GM19397 (cell line): ENCODE data around the gene FOXG1.

Experiments used
- ATAC-seq: cut with Tn5 transposase; IDR thresholded peaks from one replicate; pipeline ENCODE4 v1.9.1; 2021; ENCODE audit warnings: mild to moderate bottlenecking, moderate library complexity; ENCODE audit not compliant: unreplicated experiment

FOXG1 gene

DNA sequence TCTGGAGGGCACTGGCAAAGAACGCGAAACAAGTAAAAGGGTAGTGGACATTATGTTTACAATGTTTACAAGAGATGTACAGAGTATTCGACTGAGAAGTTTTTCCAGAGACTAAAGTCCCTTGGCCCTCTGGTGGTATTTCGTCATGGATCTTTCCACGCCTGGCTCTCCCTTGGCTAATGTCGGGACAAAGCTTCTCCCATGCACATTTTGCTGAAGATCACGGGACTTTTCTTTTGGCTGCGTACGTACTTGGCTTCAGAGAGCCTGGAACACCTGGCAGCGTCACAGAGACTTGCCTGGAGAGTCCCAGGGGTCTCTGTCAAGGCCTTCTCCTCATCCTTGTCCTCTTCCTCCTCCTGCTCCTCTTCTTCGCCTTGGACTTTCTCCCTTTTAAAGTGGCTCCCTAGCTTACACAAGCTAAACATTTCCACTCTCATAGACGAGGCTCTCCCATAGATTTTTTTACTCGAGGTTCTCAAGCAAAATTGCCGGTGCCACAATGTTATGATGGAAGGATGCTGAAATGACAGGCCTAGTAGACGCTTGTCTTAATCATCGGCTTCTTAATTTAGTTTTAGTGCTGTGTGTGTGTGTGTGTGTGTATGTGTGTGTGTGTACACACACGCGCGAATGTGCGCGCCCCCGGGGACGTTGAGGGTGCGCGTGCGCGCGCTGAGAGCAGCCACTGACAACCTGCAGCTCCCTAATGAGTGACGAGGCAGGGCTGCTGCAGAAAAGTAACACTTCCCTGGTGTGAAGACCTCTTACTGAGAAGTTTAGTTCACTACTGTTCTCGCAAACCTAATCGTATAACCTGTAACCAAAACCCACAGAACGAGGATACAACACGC is 4.9 kb upstream of the FOXG1 start:
- ATAC-seq, result no peak

DNA sequence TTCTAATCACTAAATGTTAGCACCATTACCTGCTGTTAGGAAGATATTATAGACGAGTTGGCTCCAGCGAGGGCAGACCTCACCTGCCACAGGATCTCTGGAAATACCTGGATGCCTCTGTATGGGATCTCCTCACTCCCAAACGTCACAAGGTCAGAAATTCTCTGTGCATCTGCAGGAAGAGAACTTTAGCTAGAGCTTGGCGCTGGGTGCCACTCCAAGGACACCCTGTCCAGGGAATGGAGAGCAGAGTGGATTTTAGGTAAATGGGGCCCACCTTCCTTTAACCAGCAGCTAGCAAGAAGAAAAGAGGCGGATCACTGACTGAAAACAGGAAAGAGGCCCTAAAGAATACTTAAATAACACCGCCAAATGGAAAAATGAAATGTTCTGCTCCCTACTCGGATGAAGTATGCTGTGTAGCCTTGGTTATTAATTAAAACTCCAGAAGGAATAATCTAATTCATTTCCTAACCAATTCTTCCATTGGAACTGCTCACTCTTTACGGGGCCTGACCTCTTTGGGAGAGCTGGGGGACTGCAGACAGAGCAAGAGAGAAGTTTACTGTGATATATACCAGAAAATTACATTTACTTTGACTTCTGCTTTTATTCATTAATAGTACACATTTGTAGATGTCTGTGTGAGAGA is 4.2 kb upstream of the FOXG1 start:
- no peak for ATAC-seq

DNA sequence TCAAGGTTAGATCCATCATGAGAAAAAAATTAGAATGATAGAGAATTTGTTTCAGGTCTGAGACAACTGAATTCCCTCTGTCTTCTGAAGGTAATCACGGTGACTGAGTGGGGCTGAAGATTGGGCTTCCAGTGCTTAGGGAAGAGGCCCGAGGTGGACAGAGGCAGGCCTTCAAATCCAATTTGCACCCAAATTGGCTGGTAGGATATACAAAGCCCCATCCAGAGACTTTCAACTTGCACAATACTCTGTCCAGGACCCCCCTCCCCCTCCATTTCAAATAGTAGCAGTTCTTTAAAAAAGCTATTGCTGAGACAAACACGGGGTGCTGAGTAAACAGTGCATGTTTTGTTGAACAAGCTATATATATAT is 3.6 kb upstream of the FOXG1 start:
- no peak for ATAC-seq

GRCh38 chr14:28763751-28764256 is 2.8 kb upstream of the FOXG1 start:
- no peak for ATAC-seq

GRCh38 chr14:28764257-28765160 is 2.1 kb upstream of the FOXG1 start:
- ATAC-seq, result no peak

DNA sequence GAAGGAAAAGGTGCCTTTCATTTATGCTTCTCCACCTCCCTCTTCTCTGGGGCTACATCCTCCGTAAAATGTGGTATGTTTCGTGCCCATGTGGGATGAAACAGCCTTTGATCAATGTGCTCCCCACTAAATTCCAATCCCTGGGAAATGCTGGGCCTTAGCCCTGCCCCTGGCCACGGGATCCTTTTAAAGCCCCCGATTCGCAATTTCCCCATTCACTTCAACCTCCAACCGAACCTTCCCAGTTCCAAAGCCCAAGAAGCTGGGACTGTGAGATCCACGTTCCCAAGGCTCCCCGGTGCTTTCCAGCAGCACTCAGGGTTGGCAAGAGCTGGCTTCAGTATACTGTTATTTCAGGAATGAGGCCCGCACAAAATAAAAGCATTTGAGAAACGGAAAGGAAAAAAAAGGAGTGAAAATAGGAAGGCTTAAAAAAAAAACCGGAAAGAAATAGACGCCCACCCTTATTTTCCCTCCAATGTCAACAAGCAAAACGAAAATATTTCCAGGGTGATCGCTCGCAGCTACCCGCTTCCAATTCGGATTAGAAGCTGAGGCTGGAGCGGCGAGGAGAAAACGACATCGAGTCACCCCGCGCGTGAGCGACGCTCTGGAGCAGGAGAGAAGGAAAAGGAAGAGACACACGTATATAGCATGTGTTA is 1.3 kb upstream of the FOXG1 start:
- ATAC-seq, result no peak

DNA sequence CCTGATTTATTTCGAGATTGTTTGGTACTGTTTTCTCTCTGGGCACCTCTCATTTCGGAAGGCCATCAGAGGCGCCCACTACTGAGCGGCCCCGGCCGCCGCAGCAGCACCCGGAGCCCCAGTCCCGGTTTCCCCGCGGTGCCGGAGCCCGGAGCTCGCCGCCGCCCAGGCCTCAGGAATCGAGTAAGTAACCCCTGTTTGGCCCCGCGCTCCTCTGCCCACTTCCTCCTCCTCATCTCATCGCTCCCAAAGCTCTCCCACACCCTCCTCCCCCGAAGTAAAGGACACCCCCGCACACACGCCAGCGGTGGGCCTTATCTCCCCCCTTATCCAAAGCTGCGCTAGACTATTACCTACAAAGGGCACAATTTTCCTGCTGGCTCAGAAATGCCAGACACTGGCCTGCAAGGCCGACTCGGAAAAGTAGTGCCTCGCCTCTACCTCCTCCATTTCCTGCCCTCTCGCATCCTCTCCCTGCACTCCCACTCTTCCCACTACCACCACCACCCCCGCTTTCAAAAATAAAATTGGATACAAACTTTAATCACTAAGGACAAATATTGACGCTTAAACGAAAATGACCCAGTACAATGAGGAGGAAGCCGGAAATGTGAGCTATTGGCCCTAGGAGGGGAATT is 637 bp upstream of the FOXG1 start:
- no peak for ATAC-seq

DNA sequence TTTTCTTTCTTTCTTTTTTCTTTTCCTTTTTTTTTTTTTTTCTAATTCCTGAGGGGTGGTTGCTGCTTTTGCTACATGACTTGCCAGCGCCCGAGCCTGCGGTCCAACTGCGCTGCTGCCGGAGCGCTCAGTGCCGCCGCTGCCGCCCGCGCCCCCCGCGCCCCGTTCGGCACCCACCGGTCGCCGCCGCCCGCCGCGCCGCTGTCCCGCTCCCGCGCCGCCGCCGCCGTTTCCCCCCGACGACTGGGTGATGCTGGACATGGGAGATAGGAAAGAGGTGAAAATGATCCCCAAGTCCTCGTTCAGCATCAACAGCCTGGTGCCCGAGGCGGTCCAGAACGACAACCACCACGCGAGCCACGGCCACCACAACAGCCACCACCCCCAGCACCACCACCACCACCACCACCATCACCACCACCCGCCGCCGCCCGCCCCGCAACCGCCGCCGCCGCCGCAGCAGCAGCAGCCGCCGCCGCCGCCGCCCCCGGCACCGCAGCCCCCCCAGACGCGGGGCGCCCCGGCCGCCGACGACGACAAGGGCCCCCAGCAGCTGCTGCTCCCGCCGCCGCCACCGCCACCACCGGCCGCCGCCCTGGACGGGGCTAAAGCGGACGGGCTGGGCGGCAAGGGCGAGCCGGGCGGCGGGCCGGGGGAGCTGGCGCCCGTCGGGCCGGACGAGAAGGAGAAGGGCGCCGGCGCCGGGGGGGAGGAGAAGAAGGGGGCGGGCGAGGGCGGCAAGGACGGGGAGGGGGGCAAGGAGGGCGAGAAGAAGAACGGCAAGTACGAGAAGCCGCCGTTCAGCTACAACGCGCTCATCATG is 654 bp downstream of the FOXG1 start:
- no peak for ATAC-seq

GRCh38 chr14:28767853-28768741 is 1.5 kb downstream of the FOXG1 start:
- ATAC-seq, result no peak

- no peak for ATAC-seq
Observed at GRCh38 chr14:28769276-28769880, 2.8 kb downstream of the FOXG1 start.

DNA sequence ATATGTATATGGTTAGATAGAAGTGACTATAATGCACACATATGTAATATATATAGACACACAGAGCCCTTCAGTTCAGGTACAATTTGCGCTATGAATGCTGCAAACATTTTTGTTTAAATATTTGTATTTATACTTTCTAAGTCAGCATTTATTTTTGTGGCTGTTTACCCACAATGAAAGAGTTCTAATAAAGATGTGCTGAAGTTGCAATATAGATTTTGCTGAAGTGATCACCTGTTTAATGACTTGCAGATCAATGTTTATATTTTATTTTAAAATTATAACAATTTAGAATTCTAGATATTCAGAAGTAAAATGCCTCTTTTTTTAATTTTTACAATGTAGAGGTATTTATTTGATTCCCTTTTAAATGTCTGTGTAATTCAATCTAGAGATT is 3.5 kb downstream of the FOXG1 start:
- ATAC-seq, result no peak

GRCh38 chr14:28770630-28771029 is 4.0 kb downstream of the FOXG1 start:
- no peak for ATAC-seq

DNA sequence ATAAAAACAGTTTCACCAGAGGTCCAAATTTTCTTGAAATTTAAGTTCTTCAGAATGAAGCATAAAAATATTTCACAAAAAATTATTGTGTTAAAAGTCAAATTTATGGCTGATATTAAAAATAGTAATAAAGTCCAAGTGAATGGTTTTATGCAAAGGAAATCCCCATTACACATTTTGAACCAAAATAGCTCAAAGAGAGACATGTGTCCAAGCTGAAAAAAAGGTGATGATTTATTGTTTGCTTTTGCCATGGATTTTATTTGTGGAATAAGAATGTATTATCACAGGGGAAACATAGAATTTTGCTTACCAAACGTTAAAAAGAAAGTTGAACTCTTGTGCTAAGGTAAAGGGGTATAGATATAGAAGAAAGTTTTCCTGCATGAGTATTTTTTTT is 4.6 kb downstream of the FOXG1 start:
- ATAC-seq, result no peak

DNA sequence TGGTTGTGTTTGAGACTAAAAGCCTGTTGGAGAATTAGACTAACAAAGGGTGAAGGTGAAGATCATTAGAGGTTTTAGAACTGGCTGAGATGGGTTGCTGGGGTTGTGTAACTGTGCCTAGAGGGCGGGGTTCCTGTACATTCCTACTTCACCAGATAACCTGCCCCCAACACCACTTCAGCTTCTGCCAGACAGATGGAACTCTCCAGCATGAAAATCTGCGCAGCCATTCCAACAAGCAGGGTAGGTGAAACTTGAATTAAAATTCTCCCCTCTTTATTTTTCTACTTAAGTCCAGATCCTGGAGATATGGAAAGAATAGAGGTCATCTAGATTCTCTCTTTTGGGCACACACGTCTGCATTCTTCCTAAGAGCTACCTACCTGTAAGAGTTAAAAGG is 6.0 kb downstream of the FOXG1 start:
- ATAC-seq, result no peak

GRCh38 chr14:28773176-28773575 is 6.6 kb downstream of the FOXG1 start:
- no peak for ATAC-seq

GRCh38 chr14:28773861-28774691 is 7.5 kb downstream of the FOXG1 start:
- no peak for ATAC-seq
